Neural progenitor cell (in vitro differentiated cells): ENCODE results near the gene DNMT1. TPM values are rescaled to one million over a fixed set of nuclear protein-coding genes. Genes with fewer than 3 reads are reported as not detected.

ENCODE experiments used
- DNase-seq: peaks from one replicate; pipeline ENCODE4 v3.0.0-alpha.2; 2016; ENCODE audit warnings: low spot score
- H2AFZ ChIP-seq: fragments of 200-600 bp; sonication (generic); replicated peaks from 2 replicates; pipeline ENCODE4 v1.6.1; 2016; ENCODE audit warnings: antibody characterized with exemption
- H3F3A ChIP-seq: fragments of 200-600 bp; sonication (generic); 2 replicates; pipeline ENCODE4 v1.6.1; 2016; ENCODE audit warnings: antibody characterized with exemption, low read depth
- H3K27ac ChIP-seq: fragments of 200-600 bp; sonication (generic); 2 replicates; pipeline ENCODE4 v1.5.1; 2016; ENCODE audit warnings: mild to moderate bottlenecking
- H3K27me3 ChIP-seq: fragments of 200-600 bp; sonication (generic); 2 replicates; pipeline ENCODE4 v1.6.1; 2016; ENCODE audit warnings: mild to moderate bottlenecking, moderate library complexity
- H3K36me3 ChIP-seq: fragments of 200-600 bp; sonication (generic); 2 replicates; pipeline ENCODE4 v1.5.1; 2016
- H3K4me1 ChIP-seq: fragments of 200-600 bp; sonication (generic); 2 replicates; pipeline ENCODE4 v1.6.1; 2016; ENCODE audit warnings: mixed run types
- H3K4me2 ChIP-seq: fragments of 200-600 bp; sonication (generic); 2 replicates; pipeline ENCODE4 v1.6.1; 2016
- H3K4me3 ChIP-seq: fragments of 200-600 bp; sonication (generic); 2 replicates; pipeline ENCODE4 v1.5.1; 2016
- H3K79me2 ChIP-seq: fragments of 200-600 bp; sonication (generic); 2 replicates; pipeline ENCODE4 v1.6.1; 2016; ENCODE audit warnings: low read depth
- H3K9ac ChIP-seq: fragments of 200-600 bp; sonication (generic); 2 replicates; pipeline ENCODE4 v1.6.1; 2016
- H3K9me3 ChIP-seq: fragments of 200-600 bp; sonication (generic); 2 replicates; pipeline ENCODE4 v1.5.1; 2016; ENCODE audit warnings: low read depth
- H4K20me1 ChIP-seq: fragments of 200-600 bp; sonication (generic); 2 replicates; pipeline ENCODE4 v1.6.1; 2016; ENCODE audit warnings: low read depth
- H3K27ac Mint-ChIP-seq: 3 replicates; pipeline ENCODE4 v1.8.0; 2021; ENCODE audit warnings: mixed read lengths
- H3K27me3 Mint-ChIP-seq: 2 replicates; pipeline ENCODE4 v1.8.0; 2022; ENCODE audit warnings: low read depth, mild to moderate bottlenecking, inconsistent platforms, moderate library complexity, mixed read lengths; ENCODE audit not compliant: insufficient read depth
- H3K36me3 Mint-ChIP-seq: 3 replicates; pipeline ENCODE4 v1.8.0; 2021; ENCODE audit warnings: mixed read lengths
- H3K4me1 Mint-ChIP-seq: 3 replicates; pipeline ENCODE4 v1.8.0; 2021; ENCODE audit warnings: mixed read lengths
- H3K4me3 Mint-ChIP-seq: 3 replicates; pipeline ENCODE4 v1.8.0; 2021; ENCODE audit warnings: mild to moderate bottlenecking, moderate library complexity, mixed read lengths
- H3K9me3 Mint-ChIP-seq: 3 replicates; pipeline ENCODE4 v1.8.0; 2020; ENCODE audit warnings: mixed read lengths
- EZH2 ChIP-seq: fragments of 200-600 bp; sonication (generic); IDR thresholded peaks from 2 replicates; pipeline ENCODE4 v1.6.1; 2017; ENCODE audit warnings: antibody characterized with exemption, mild to moderate bottlenecking, moderate library complexity
- EZH2phosphoT487 ChIP-seq: fragments of 200-600 bp; sonication (generic); IDR thresholded peaks from 2 replicates; pipeline ENCODE4 v1.6.1; 2017; ENCODE audit warnings: antibody characterized with exemption
- total RNA-seq: library from RNA; depleted of rRNA; stranded (reverse); fragments of >200 nt; gene quantifications from 2 replicates; pipeline ENCODE4 v1.2.3, GENCODE V29; 2015; ENCODE audit warnings: low replicate concordance
- TF ChIP-seq, protein P1 (sequence below): fragments of 200-600 bp; sonication (generic); IDR thresholded peaks from 2 replicates; pipeline ENCODE4 v1.5.1; 2017; ENCODE audit warnings: antibody characterized with exemption, mild to moderate bottlenecking

The DNMT1 gene
- total RNA-seq, 1 donor from 2014 or later, result 203 TPM

DNA sequence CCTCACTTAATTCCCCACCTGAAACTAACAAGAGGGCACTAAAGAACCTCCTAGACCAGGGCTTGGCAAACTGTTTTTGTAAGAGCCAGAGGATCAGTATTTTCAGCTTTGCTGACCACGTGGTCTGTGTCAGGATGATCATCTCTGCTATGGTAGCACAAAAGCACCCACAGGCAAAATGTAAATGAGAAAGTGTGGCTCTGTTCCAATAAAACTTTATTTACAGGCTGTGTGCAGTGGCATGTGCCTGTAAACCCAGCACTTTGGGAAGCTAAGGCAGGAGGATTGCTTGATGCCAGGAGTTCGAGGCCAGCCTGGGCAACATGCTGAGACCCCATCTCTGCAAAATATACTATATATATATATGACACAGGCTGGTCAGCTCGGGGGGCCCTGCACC lies 31.2 kb downstream of the DNMT1 start:
- no peaks in the 10 kb centered on the region for H3K27me3 ChIP-seq
- peaks cover 7% of the 10 kb centered on the region for H3K27me3 Mint-ChIP-seq
- H3K4me2 ChIP-seq, result no peak overlapping the region
- TF ChIP-seq, protein P1, sequence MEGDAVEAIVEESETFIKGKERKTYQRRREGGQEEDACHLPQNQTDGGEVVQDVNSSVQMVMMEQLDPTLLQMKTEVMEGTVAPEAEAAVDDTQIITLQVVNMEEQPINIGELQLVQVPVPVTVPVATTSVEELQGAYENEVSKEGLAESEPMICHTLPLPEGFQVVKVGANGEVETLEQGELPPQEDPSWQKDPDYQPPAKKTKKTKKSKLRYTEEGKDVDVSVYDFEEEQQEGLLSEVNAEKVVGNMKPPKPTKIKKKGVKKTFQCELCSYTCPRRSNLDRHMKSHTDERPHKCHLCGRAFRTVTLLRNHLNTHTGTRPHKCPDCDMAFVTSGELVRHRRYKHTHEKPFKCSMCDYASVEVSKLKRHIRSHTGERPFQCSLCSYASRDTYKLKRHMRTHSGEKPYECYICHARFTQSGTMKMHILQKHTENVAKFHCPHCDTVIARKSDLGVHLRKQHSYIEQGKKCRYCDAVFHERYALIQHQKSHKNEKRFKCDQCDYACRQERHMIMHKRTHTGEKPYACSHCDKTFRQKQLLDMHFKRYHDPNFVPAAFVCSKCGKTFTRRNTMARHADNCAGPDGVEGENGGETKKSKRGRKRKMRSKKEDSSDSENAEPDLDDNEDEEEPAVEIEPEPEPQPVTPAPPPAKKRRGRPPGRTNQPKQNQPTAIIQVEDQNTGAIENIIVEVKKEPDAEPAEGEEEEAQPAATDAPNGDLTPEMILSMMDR, result no peak
- TF ChIP-seq EZH2, result no peak
- TF ChIP-seq EZH2phosphoT487, result no peak
- H3K27ac ChIP-seq, result no peak overlapping the region
- no peak overlapping the region for H3K4me3 Mint-ChIP-seq
- no peaks in the 10 kb centered on the region for H3K36me3 ChIP-seq
- no peaks in the 10 kb centered on the region for H3K4me1 Mint-ChIP-seq
- H3F3A ChIP-seq, result no peaks in the 10 kb centered on the region
- H3K9me3 ChIP-seq, result no peaks in the 10 kb centered on the region
- no peak overlapping the region for H3K4me3 ChIP-seq
- H3K27ac Mint-ChIP-seq, result peak overlapping the region; percentile 21
- H3K9me3 Mint-ChIP-seq, result no peaks in the 10 kb centered on the region
- peaks cover 25% of the 10 kb centered on the region for H3K36me3 Mint-ChIP-seq
- no peaks in the 10 kb centered on the region for H3K4me1 ChIP-seq
- no peak for DNase-seq
- H4K20me1 ChIP-seq, result no peaks in the 10 kb centered on the region
- no peaks in the 10 kb centered on the region for H3K79me2 ChIP-seq
- H2AFZ ChIP-seq, result no peak overlapping the region
- H3K9ac ChIP-seq, result no peak overlapping the region

DNA sequence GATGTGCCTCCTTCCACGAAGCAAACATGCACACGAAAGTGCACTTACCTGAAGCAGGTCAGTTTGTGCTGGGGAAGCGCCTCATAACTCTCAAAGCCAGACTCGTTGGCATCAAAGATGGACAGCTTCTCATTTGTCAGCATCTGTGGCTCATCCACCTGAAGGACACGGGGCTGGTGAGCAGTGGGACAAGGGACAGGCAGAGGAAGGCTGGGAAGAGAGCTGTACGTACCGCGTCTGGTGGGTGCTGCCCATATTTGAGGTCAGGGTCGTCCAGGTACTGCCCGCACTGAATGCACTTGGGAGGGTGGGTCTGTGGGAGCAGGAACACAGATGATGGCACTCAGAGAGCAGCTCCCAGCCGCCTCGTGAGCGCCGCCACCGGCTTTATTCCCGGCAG lies 35.1 kb downstream of the DNMT1 start:
- Histone ChIP-seq H4K20me1 (no peaks in the 10 kb centered on the region), H3K36me3 (no peaks in the 10 kb centered on the region), H3K9ac (no peak overlapping the region), H3K4me2 (no peak overlapping the region), H2AFZ (no peak overlapping the region), H3K4me3 (no peak overlapping the region), H3K4me1 (no peaks in the 10 kb centered on the region), H3K27ac (no peak overlapping the region), H3K9me3 (no peaks in the 10 kb centered on the region), H3K79me2 (no peaks in the 10 kb centered on the region), H3F3A (no peaks in the 10 kb centered on the region), H3K27me3 (no peaks in the 10 kb centered on the region)
- Mint-ChIP-seq H3K9me3 (no peaks in the 10 kb centered on the region), H3K27me3 (peaks cover 2% of the 10 kb centered on the region), H3K27ac (no peak overlapping the region), H3K4me1 (no peaks in the 10 kb centered on the region), H3K4me3 (no peak overlapping the region), H3K36me3 (peaks cover 27% of the 10 kb centered on the region)
- DNase-seq, result no peak
- TF ChIP-seq EZH2phosphoT487, result no peak
- TF ChIP-seq, protein P1, result no peak
- TF ChIP-seq EZH2, result no peak

DNA sequence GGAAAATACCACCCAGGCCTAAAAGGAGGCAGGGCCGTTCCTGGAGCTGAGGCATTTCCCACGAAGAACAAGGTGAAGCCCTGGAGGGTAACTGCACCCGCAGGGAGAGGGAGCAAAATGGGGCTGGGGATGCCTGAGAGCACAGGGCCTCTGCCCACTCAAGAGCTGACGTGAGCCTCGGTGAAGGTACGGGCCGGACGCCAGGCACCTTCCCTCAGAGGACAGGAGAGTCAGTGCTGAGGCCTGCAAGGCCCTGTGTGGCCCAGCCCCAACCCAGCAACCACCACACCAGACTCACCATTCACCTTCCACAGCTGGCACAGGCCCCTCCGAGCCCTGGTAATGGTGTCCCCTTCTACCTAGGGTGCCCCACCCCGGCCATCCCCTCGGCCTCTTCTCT lies 36.3 kb downstream of the DNMT1 start:
- no peak overlapping the region for H3K4me3 Mint-ChIP-seq
- H3K36me3 Mint-ChIP-seq, result peaks cover 33% of the 10 kb centered on the region
- Histone ChIP-seq H3K79me2 (no peaks in the 10 kb centered on the region), H2AFZ (no peak overlapping the region), H3K4me2 (no peak overlapping the region), H3K4me1 (no peaks in the 10 kb centered on the region), H4K20me1 (no peaks in the 10 kb centered on the region), H3F3A (no peaks in the 10 kb centered on the region), H3K27ac (no peak overlapping the region), H3K4me3 (no peak overlapping the region), H3K9me3 (no peaks in the 10 kb centered on the region), H3K27me3 (no peaks in the 10 kb centered on the region), H3K36me3 (peaks cover 4% of the 10 kb centered on the region), H3K9ac (no peak overlapping the region)
- no peaks in the 10 kb centered on the region for H3K9me3 Mint-ChIP-seq
- H3K27me3 Mint-ChIP-seq, result peaks cover 2% of the 10 kb centered on the region
- TF ChIP-seq EZH2phosphoT487 (no peak), EZH2 (no peak)
- TF ChIP-seq, protein P1, result no peak
- H3K27ac Mint-ChIP-seq, result no peak overlapping the region
- H3K4me1 Mint-ChIP-seq, result no peaks in the 10 kb centered on the region
- DNase-seq, result no peak

DNA sequence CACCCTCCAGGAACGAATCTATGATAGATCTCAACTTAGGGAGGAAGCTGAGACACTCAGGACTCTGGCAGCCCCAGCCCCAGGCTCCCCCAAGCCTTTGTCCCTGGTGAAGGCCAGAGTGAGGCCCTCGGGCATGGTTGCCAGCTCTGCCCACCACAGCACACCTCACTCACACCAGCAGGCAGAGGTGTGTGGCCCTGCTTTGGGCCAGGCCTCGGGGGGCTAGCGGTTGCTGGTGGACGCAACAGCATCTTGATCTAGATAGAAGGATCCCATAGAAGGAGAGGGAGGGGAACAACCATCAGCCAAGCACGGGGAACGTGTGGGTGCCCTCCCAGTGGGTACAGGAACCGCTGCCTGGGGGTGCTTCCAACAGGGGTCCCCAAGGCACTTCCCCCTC lies 36.7 kb downstream of the DNMT1 start:
- Mint-ChIP-seq H3K4me1 (no peaks in the 10 kb centered on the region), H3K4me3 (no peak overlapping the region), H3K27me3 (peaks cover 4% of the 10 kb centered on the region), H3K36me3 (peaks cover 31% of the 10 kb centered on the region), H3K9me3 (no peaks in the 10 kb centered on the region), H3K27ac (no peak overlapping the region)
- Histone ChIP-seq H3K9me3 (no peaks in the 10 kb centered on the region), H4K20me1 (no peaks in the 10 kb centered on the region), H3K9ac (no peak overlapping the region), H3K4me3 (no peak overlapping the region), H3K4me2 (no peak overlapping the region), H2AFZ (no peak overlapping the region), H3K27me3 (no peaks in the 10 kb centered on the region), H3K79me2 (no peaks in the 10 kb centered on the region), H3K4me1 (no peaks in the 10 kb centered on the region), H3K27ac (no peak overlapping the region), H3K36me3 (peaks cover 6% of the 10 kb centered on the region), H3F3A (no peaks in the 10 kb centered on the region)
- no peak for TF ChIP-seq EZH2
- TF ChIP-seq, protein P1, result no peak
- no peak for TF ChIP-seq EZH2phosphoT487
- DNase-seq, result no peak
